Stimulated activated CD4-positive, alpha-beta T cell treated with anti-CD3 and anti-CD28 coated beads, Interleukin-15, amount 100 ng/mL, for 1 hour (primary cell): ENCODE measurements around the gene HOXB6.

Experiments used
- DNase-seq, 2 donors: peaks; one replicate each; pipeline ENCODE4 v3.0.0-alpha.2; 2020; ENCODE audit warnings: low read depth in 1 of 2, low spot score in 1 of 2

HOXB6 gene

GRCh38 chr17:48611213-48611612 is 6.4 kb upstream of the HOXB6 start:
- DNase-seq = no peak

- DNase-seq = peak in 1 of 2 donors; percentile 47
These were observed 5.8 kb upstream of the HOXB6 start, which contains the start of gene HOXB7 for GRCh38 chr17:48610282-48611211. TSS of gene HOXB7 (minus strand) at chr17:48611017. CDS start at chr17:48610918, 99 bp downstream.

GRCh38 chr17:48609759-48610281 is 5.0 kb upstream of the HOXB6 start:
- DNase-seq = no peak

GRCh38 chr17:48609033-48609432 is 4.2 kb upstream of the HOXB6 start:
- no peak for DNase-seq

- no peak for DNase-seq
These were observed 3.7 kb upstream of the HOXB6 start for GRCh38 chr17:48608494-48608834.

- no peak for DNase-seq
These were observed 2.3 kb upstream of the HOXB6 start for GRCh38 chr17:48606892-48607614.

- no peak for DNase-seq
These were observed 1.5 kb upstream of the HOXB6 start for GRCh38 chr17:48605991-48606891.

GRCh38 chr17:48605409-48605919 is 678 bp upstream of the HOXB6 start:
- DNase-seq = no peak

- DNase-seq = no peak
These were observed 622 bp downstream of the HOXB6 start for GRCh38 chr17:48603959-48604769.

GRCh38 chr17:48601539-48602425 is 3.0 kb downstream of the HOXB6 start:
- no peak for DNase-seq

- DNase-seq = no peak
These were observed 3.6 kb downstream of the HOXB6 start for GRCh38 chr17:48601207-48601538.

- no peak for DNase-seq
These were observed 4.3 kb downstream of the HOXB6 start for GRCh38 chr17:48600244-48601098.

- no peak for DNase-seq
These were observed 5.4 kb downstream of the HOXB6 start for GRCh38 chr17:48599354-48599753.

- no peak for DNase-seq
These were observed 6.0 kb downstream of the HOXB6 start for GRCh38 chr17:48598736-48599135.

GRCh38 chr17:48597778-48598631 is 6.8 kb downstream of the HOXB6 start:
- DNase-seq = no peak

- DNase-seq = no peak
These were observed 7.3 kb downstream of the HOXB6 start for GRCh38 chr17:48597528-48597777.

GRCh38 chr17:48596735-48597527 is 7.9 kb downstream of the HOXB6 start:
- no peak for DNase-seq
